Ovary (tissue), 3 donors: ENCODE data around the gene PRRT3.

Experiments used
- CTCF ChIP-seq, 3 donors: fragments of 450-650 bp in 2 of 3; fragments of 200-600 bp in 1 of 3; IDR thresholded peaks; one replicate each; pipeline versions ENCODE4 v1.5.1 to v1.8.0; 2016 to 2022; ENCODE audit warnings: antibody characterized with exemption in 3 of 3, mild to moderate bottlenecking in 1 of 3
- EP300 ChIP-seq: sonication (generic); formaldehyde crosslinking; IDR thresholded peaks from one replicate; pipeline ENCODE4 v1.6.1; 2017; ENCODE audit warnings: antibody characterized with exemption
- POLR2A ChIP-seq: fragments of 450-650 bp; IDR thresholded peaks from one replicate; pipeline ENCODE4 v1.6.1; 2017; ENCODE audit warnings: antibody characterized with exemption, mild to moderate bottlenecking, moderate library complexity
- donor health status: DM: no; HTN: no; CAD: no.

- no peak for TF ChIP-seq CTCF (IDR thresholded peaks at IDR 0.05)
- TF ChIP-seq EP300 = no peak
- TF ChIP-seq POLR2A = no peak
Observed at GRCh38 chr3:9945358-9945757, 6.8 kb downstream of the PRRT3 start.
